ENCODE data around the gene LPCAT3. TPM values are rescaled to one million over a fixed set of nuclear protein-coding genes. Genes with fewer than 3 reads are reported as not detected.
"Not testable (repeated sequence)": the region's sequence is repeated elsewhere in the genome, so short reads cannot be mapped to it uniquely, and the experiment has no call there.

The LPCAT3 gene
- total RNA-seq, 1 donor from 2014 or later = 44.6 TPM

GRCh38 chr12:7058163-7058845, 40.0 kb upstream of the LPCAT3 start:
- Mint-ChIP-seq H3K4me3 (no peak overlapping the region), H3K9me3 (peaks cover 7% of the 10 kb centered on the region), H3K36me3 (peaks cover 2% of the 10 kb centered on the region), H3K27ac (no peak overlapping the region), H3K4me1 (peaks cover 11% of the 10 kb centered on the region), H3K27me3 (ENCODE audit: low read depth) (peaks cover 7% of the 10 kb centered on the region)
- no peak for TF ChIP-seq CTCF (IDR thresholded peaks at IDR 0.05; ENCODE audit: unreplicated experiment)
- DNase-seq (ENCODE audit: low spot score in 2 of 2, unreplicated experiment in 2 of 2) = no peak

DNA sequence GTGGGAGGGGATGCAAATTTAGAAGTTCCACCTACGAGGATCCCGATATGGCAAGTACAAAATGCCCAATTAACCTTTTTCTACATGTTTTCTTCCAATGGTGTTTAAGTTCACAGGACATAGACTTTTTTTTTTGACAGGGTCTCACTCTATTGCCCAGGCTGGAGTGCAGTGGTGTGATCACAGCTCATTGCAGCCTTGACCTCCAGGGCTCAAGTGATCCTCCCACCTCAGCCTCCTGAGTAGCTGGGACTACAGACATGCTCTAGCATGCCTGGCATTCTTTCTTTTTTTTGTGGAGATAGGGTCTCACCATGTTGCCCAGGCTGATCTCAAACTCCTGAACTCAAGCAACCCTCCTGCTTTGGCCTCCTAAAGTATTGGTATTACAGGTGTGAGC, 37.5 kb upstream of the LPCAT3 start:
- H3K36me3 Mint-ChIP-seq; H3K4me3 Mint-ChIP-seq; H3K27ac Mint-ChIP-seq; H3K4me1 Mint-ChIP-seq; DNase-seq (ENCODE audit: low spot score in 2 of 2, unreplicated experiment in 2 of 2): not testable (repeated sequence)
- Mint-ChIP-seq H3K9me3 (peaks cover 15% of the 10 kb centered on the region), H3K27me3 (ENCODE audit: low read depth) (peaks cover 28% of the 10 kb centered on the region)

- Mint-ChIP-seq H3K4me3 (no peak overlapping the region), H3K36me3 (peaks cover 2% of the 10 kb centered on the region), H3K4me1 (no peaks in the 10 kb centered on the region), H3K27ac (no peak overlapping the region), H3K27me3 (ENCODE audit: low read depth) (peaks cover 32% of the 10 kb centered on the region), H3K9me3 (peaks cover 21% of the 10 kb centered on the region)
- DNase-seq (ENCODE audit: low spot score in 2 of 2, unreplicated experiment in 2 of 2) = no peak
- TF ChIP-seq CTCF (IDR thresholded peaks at IDR 0.05; ENCODE audit: unreplicated experiment) = no peak
Measured at GRCh38 chr12:7054925-7055324, 36.6 kb upstream of the LPCAT3 start.

DNA sequence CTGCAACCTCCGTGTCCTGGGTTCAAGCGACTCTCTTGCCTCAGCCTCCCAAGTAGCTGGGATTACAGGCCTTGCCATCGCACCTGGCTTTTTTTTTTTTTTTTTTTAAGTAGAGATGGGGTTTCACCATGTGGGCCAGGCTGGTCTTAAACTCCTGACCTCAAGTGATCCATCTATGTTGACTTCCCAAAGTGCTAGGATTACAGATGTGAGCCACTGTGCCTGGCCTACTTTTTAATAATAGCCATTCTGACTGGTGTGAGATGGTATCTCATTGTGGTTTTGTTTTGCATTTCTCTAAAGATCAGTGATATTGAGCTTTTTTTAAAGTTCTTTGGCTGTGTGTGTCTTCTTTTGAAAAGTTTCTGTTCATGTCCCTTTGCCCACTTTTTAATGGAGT, 31.7 kb upstream of the LPCAT3 start:
- not testable (repeated sequence) for H3K27ac Mint-ChIP-seq; H3K4me1 Mint-ChIP-seq; H3K36me3 Mint-ChIP-seq; H3K4me3 Mint-ChIP-seq; DNase-seq (ENCODE audit: low spot score in 2 of 2, unreplicated experiment in 2 of 2)
- H3K27me3 Mint-ChIP-seq (ENCODE audit: low read depth) = peaks cover 31% of the 10 kb centered on the region
- H3K9me3 Mint-ChIP-seq = peaks cover 20% of the 10 kb centered on the region

- H3K27ac Mint-ChIP-seq; H3K4me1 Mint-ChIP-seq; H3K36me3 Mint-ChIP-seq; H3K4me3 Mint-ChIP-seq; DNase-seq (ENCODE audit: low spot score in 2 of 2, unreplicated experiment in 2 of 2): not testable (repeated sequence)
- Mint-ChIP-seq H3K27me3 (ENCODE audit: low read depth) (peaks cover 29% of the 10 kb centered on the region), H3K9me3 (peaks cover 18% of the 10 kb centered on the region)
Measured at GRCh38 chr12:7049445-7049951, 31.2 kb upstream of the LPCAT3 start.

- H3K4me3 Mint-ChIP-seq = no peak overlapping the region
- H3K36me3 Mint-ChIP-seq = no peaks in the 10 kb centered on the region
- no peak for DNase-seq (ENCODE audit: low spot score in 2 of 2, unreplicated experiment in 2 of 2)
- peaks cover 16% of the 10 kb centered on the region for H3K27me3 Mint-ChIP-seq (ENCODE audit: low read depth)
- H3K27ac Mint-ChIP-seq = no peak overlapping the region
- no peak for TF ChIP-seq CTCF (IDR thresholded peaks at IDR 0.05; ENCODE audit: unreplicated experiment)
- peaks cover 14% of the 10 kb centered on the region for H3K9me3 Mint-ChIP-seq
- H3K4me1 Mint-ChIP-seq = peaks cover 6% of the 10 kb centered on the region
Measured at GRCh38 chr12:7047306-7047705, 29.0 kb upstream of the LPCAT3 start.

DNA sequence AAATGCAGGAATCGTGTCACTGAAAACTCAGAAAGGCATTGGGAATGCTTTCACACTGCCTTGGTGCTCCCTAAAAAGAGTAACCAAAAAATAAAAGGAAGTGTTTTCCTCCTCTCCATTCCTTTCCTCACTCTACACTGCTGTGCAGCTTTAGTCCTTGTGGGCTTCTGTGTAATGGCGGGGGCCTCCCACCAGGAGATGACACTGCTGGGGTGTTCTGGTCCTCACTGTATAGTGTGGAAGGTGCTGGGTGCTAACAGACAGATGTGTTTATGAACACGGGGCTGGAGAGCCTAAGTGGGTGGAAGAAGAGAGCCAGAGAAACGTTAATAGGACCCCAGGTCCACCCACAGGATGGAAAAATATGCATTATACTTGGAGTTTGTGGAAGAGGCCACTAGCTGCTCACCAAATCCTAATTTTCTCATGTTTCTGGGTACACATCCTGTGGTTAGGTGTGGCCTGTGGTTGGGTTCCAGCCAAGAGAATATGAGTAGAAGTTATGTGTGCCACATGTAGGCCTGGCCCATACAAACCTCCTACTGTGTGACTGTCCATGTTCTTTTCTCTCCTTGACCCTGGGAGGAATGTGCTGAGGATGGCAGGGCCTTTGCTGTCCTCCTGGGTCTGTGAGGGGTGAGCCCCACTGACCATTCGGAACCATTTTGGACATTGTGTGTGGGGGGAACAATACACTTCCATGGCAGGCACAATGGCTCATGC, 28.3 kb upstream of the LPCAT3 start:
- peaks cover 10% of the 10 kb centered on the region for H3K27me3 Mint-ChIP-seq (ENCODE audit: low read depth)

More for the DNA sequence above, 28.3 kb upstream of the LPCAT3 start:
- Mint-ChIP-seq H3K27ac (no peak overlapping the region), H3K4me3 (no peak overlapping the region), H3K4me1 (peaks cover 6% of the 10 kb centered on the region), H3K9me3 (peaks cover 14% of the 10 kb centered on the region), H3K36me3 (no peaks in the 10 kb centered on the region)
- TF ChIP-seq CTCF (IDR thresholded peaks at IDR 0.05; ENCODE audit: unreplicated experiment) = no peak
- no peak for DNase-seq (ENCODE audit: low spot score in 2 of 2, unreplicated experiment in 2 of 2)
